NCI-H526 (cell line): ENCODE measurements around the gene RGS5.
A peak's percentile ranks its signal among the peaks of the same experiment; 100 is the strongest.

Source experiments
- DNase-seq, 2 experiments: peaks; one replicate each; lab custom pipeline; 2025; lab: John Stamatoyannopoulos, UW

Gene RGS5

GRCh38 chr1:163144418-163144817, 58.3 kb downstream of the RGS5 start:
- DNase-seq, result no peak

DNA sequence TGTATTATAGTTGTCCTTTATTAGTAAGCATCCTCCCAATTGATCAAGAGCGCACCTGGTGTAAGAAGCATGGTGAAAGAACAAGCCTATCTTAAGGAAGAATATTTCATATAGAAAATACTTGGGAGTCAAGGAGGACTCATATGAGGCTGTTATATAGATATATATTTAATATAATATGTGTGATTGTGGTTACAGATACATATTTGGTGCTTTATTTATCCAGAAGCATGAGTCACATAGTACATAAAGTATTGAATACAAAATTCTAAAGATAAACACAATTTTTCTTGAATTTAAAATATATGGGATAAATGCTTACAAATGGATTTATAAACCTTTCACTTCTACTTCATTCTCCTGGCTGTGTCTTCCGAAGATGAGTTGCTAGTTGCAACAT, 60.6 kb downstream of the RGS5 start:
- no peak for DNase-seq

GRCh38 chr1:163141556-163141955, 61.2 kb downstream of the RGS5 start:
- no peak for DNase-seq

GRCh38 chr1:163137556-163138265, 65.0 kb downstream of the RGS5 start:
- DNase-seq, result no peak

GRCh38 chr1:163131981-163132380, 70.7 kb downstream of the RGS5 start:
- DNase-seq, result no peak

- DNase-seq, result no peak
Measured at GRCh38 chr1:163130225-163130856, 72.4 kb downstream of the RGS5 start.

GRCh38 chr1:163128282-163128681, 74.4 kb downstream of the RGS5 start:
- no peak for DNase-seq

- DNase-seq, result no peak
Measured at GRCh38 chr1:163124812-163125211, 77.9 kb downstream of the RGS5 start.

GRCh38 chr1:163120372-163120771, 82.3 kb downstream of the RGS5 start:
- DNase-seq, result peak; percentile 90 to 91

DNA sequence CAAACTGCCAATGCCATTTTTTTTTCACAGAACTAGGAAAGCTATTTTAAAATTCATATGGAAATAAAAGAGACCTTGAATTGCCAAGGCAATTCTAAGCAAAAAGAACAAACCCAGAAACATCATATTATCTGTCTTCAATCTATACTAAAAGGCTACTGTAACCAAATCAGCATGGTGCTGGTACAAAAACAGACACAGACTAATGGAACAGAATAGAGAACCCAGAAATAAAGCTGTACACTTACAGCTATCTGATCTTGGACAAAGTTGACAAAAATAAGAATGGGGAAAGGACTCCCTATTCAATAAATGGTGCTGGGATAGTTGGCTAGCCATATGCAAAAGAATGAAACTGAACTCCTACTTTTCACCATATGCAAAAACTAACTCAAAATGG, 83.0 kb downstream of the RGS5 start:
- DNase-seq, result peak; percentile 81 to 82

DNA sequence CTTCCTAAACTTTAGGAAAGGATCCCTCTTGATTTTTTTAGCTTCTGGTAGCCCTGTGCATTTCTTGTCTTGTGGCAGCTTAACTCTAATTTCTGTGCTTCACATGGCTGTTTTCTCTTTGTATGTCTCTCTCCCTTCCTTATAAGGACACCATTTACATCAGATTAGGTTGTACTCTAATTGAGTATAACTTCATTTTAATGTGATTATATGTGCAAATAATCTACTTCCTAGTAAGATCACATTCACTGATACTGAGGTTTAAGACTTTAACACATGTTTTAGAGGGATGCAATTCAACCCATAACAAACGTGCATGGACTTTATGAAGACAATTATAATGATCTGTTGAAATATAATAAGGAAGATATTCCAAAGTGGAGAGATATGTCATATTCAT, 86.8 kb downstream of the RGS5 start:
- peak; percentile 50 to 70 for DNase-seq

DNA sequence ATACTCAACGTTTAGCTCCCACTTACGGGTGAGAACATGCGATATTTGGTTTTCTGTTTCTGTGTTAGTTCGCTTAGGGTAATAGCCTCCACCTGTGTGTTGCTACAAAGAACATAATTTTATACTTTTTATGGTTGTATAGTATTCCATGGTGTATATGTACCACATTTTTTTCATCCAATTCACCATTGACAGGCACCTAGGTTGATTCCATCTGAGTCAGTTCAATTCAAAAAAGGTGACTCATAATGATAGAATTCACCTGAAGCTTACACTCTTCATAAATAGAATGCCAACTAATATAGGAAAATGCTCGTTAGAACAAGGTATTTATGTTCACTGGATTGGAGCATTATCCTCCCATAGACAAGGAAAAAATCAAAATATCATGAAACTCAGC, 95.1 kb downstream of the RGS5 start:
- DNase-seq, result no peak

GRCh38 chr1:163106364-163106987, 96.2 kb downstream of the RGS5 start:
- no peak for DNase-seq

GRCh38 chr1:163104385-163105099, 98.2 kb downstream of the RGS5 start:
- DNase-seq, result no peak

- DNase-seq, result no peak
Measured at GRCh38 chr1:163102590-163102989, 100.1 kb downstream of the RGS5 start.

- no peak for DNase-seq
Measured at GRCh38 chr1:163095213-163095612, 107.5 kb downstream of the RGS5 start.

DNA sequence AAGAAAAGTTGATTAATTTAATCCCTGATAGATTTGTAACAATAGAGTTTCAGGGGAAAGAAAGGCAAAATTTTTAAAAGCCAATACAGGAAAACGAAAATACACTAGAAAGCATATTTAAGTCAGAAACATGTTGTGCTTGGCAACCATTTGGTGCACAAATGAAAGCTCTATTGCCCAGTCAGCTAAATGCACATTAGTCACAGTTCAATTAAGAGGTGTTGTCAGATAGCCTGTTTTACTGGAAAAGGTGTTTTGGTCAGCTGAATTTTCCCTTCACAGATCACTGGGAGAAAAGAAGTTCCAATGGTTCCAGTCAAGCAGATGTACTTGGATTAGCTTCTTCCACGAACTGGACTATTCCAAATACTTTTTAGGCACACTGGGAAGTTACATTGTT, 108.1 kb downstream of the RGS5 start:
- DNase-seq, result no peak

DNA sequence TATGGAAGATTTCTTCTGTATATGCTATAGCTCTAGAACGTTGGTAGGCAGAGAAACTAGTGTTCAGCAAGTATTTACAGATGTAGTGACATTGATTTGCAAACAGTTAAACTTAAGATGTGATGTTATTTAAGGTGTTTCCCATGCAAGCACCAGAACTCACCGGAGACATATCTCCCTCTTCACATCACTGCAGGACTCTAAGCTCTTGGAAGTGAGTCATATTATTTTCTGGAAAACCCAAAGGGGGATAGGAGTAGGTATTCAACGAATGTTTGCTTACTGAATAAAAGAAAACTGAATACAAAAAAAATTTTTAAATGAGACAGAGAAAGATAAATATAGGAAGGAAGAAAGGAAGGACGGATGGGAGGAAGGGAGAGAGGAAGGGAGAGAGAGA, 108.5 kb downstream of the RGS5 start:
- no peak for DNase-seq

DNA sequence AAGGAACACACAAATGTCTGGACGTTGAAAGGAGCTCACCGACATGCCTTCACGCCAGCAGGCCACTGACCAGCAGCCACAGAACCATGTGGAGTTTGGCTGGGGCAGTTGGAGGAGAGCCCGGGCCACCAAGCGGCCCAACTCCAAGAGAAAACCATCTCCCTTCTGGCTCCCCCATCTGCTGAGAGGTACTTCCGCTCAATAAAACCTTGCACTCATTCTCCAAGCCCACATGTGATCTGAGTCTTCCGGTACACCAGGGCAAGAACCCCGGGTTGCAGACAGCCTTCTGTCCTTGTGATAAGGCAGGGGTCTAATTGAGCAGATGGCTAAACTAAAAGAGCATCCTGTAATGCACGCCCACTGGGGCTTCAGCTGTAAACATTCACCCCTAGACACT, 109.1 kb downstream of the RGS5 start:
- DNase-seq, result no peak

- DNase-seq, result no peak
Measured at GRCh38 chr1:163093169-163093568, 109.5 kb downstream of the RGS5 start.
